HepG2 (cell line): ENCODE results near the gene CLPTM1L.

Experiments
- CREB3 ChIP-seq: sonication (generic); formaldehyde crosslinking; IDR thresholded peaks from 2 replicates; pipeline ENCODE4 v1.5.0; 2020; ENCODE audit warnings: missing genetic modification reagents
- CTCF ChIP-seq: sonication (generic); formaldehyde crosslinking; IDR thresholded peaks from 2 replicates; pipeline ENCODE4 v1.5.0; 2020; ENCODE audit warnings: mild to moderate bottlenecking, missing genetic modification reagents, moderate library complexity
- EZH2 ChIP-seq: conservative IDR thresholded peaks from 2 replicates; pipeline ENCODE4 v1.6.1; 2012; ENCODE audit warnings: mild to moderate bottlenecking, low read depth, low read length, moderate library complexity
- MIER2 ChIP-seq: IDR thresholded peaks from 2 replicates; pipeline ENCODE4 v1.6.1; 2016; ENCODE audit warnings: missing biosample characterization, missing genetic modification reagents
- SIN3A ChIP-seq: IDR thresholded peaks from 2 replicates; pipeline ENCODE4 v1.6.1; 2011; ENCODE audit warnings: low read depth, mild to moderate bottlenecking, control low read depth, low read length, borderline replicate concordance
- ZNF891 ChIP-seq: sonication (generic); formaldehyde crosslinking; IDR thresholded peaks from 2 replicates; pipeline ENCODE4 v1.5.0; 2020; ENCODE audit warnings: mild to moderate bottlenecking, missing genetic modification reagents

GRCh38 chr5:1346627-1347440 lies 1.9 kb upstream of the CLPTM1L start:
- TF ChIP-seq MIER2 (CRISPR knock-in tag) (no peak), CTCF (CRISPR knock-in tag) (no peak), SIN3A (no peak), ZNF891 (CRISPR knock-in tag) (no peak), EZH2 (no peak), CREB3 (CRISPR knock-in tag) (no peak)
